ENCODE data around the gene INPPL1.
A peak's percentile ranks its signal among the peaks of the same experiment; 100 is the strongest.
"Not testable (repeated sequence)": the region's sequence is repeated elsewhere in the genome, so short reads cannot be mapped to it uniquely, and the experiment has no call there.

The INPPL1 gene

GRCh38 chr11:72224564-72225410 is at the start of gene INPPL1:
INPPL1 (plus strand) TSS chr11:72224767; CDS start chr11:72224985, 218 bp downstream.
- peak in 1 of 2 experiments; percentile 18 for DNase-seq

GRCh38 chr11:72177656-72178055 is 46.9 kb upstream of the INPPL1 start:
- no peak for DNase-seq

GRCh38 chr11:72179049-72179803 is 45.3 kb upstream of the INPPL1 start:
- DNase-seq: no peak

- no peak for DNase-seq
Observed at GRCh38 chr11:72179804-72180396, 44.7 kb upstream of the INPPL1 start.

- not testable (repeated sequence) for DNase-seq
Observed at GRCh38 chr11:72180892-72181552, 43.5 kb upstream of the INPPL1 start.

GRCh38 chr11:72181553-72181958 is 43.0 kb upstream of the INPPL1 start:
- DNase-seq: not testable (repeated sequence)

- DNase-seq: no peak
Observed at GRCh38 chr11:72188267-72188666, 36.3 kb upstream of the INPPL1 start.

GRCh38 chr11:72189455-72190250 is 34.9 kb upstream of the INPPL1 start:
- peak; percentile 53 to 79 for DNase-seq

GRCh38 chr11:72190631-72191071 is 33.9 kb upstream of the INPPL1 start:
- no peak for DNase-seq

DNA sequence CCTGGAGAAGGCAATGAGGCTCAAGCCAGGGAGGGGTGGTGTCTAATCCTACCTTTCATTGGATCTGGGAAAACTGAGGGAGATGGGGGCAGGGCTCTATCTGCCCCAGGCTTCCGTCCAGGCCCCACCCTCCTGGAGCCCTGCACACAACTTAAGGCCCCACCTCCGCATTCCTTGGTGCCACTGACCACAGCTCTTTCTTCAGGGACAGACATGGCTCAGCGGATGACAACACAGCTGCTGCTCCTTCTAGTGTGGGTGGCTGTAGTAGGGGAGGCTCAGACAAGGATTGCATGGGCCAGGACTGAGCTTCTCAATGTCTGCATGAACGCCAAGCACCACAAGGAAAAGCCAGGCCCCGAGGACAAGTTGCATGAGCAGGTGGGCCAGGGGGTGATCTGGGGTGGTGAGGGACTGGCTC is 32.6 kb upstream of the INPPL1 start, which contains the start of gene FOLR1:
FOLR1 (plus strand) TSS at position 180 of the 421 bp plus-strand sequence; CDS start at position 214, 34 bp downstream.
- no peak for DNase-seq

DNA sequence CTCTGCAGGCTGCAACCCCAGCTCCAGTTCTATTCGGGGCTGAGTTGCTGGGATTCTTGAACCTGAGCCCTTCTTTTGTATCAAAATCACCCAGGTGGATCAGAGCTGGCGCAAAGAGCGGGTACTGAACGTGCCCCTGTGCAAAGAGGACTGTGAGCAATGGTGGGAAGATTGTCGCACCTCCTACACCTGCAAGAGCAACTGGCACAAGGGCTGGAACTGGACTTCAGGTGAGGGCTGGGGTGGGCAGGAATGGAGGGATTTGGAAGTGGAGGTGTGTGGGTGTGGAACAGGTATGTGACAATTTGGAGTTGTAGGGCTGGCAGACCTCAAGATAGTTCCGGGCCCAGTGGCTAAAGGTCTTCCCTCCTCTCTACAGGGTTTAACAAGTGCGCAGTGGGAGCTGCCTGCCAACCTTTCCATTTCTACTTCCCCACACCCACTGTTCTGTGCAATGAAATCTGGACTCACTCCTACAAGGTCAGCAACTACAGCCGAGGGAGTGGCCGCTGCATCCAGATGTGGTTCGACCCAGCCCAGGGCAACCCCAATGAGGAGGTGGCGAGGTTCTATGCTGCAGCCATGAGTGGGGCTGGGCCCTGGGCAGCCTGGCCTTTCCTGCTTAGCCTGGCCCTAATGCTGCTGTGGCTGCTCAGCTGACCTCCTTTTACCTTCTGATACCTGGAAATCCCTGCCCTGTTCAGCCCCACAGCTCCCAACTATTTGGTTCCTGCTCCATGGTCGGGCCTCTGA is 28.9 kb upstream of the INPPL1 start:
- no peak for DNase-seq

DNA sequence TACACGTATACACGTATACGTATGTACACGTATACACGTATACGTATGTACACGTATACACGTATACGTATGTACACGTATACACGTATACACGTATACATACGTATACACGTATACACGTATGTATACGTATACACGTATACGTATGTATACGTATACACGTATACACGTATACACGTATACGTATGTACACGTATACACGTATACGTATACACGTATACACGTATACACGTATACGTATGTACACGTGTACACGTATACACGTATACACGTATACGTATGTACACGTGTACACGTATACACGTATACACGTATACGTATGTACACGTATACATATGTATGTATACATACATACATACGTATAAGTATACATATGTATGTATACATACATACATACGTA is 23.1 kb upstream of the INPPL1 start:
- DNase-seq: not testable (repeated sequence)

DNA sequence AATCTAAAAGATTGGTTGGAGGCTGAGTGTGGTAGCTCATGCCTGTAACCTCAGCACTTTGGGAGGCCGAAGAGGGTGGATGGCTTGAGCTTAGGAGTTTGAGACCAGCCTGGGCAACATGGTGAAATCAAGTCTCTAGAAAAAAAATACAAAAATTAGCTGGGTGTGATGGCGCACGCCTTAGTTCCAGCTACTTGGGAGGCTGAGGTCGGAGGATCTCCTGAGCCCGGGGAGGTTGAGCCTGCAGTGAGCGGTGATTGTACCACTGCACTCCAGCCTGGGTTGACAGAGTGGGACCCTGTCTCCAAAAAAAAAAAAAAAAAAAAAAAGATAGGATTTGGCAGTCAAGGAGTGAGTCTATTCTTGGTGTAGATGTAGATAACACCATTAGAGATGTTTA is 22.0 kb upstream of the INPPL1 start:
- no peak for DNase-seq

DNA sequence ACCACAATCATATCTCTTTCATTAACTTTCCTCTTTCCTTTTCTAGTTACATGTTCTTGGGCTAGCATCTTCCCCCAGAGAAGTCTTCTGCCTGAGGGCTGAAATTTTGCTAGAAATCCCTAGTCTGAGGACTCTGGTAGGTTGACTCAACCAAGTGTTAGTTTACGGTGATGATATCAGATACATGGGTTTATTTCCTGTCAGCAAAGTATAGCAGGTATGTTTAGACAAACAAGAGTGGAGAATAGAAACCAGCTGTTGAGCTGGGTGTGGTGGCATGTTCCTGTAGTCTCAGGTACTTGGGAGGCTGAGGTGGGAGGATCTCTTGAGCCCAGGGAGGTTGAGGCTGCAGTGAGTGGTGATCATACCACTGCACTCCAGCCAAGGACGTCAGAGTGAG is 21.4 kb upstream of the INPPL1 start:
- no peak for DNase-seq

- DNase-seq: no peak
Observed at GRCh38 chr11:72204886-72205285, 19.7 kb upstream of the INPPL1 start.

GRCh38 chr11:72206794-72207193 is 17.8 kb upstream of the INPPL1 start:
- not testable (repeated sequence) for DNase-seq

DNA sequence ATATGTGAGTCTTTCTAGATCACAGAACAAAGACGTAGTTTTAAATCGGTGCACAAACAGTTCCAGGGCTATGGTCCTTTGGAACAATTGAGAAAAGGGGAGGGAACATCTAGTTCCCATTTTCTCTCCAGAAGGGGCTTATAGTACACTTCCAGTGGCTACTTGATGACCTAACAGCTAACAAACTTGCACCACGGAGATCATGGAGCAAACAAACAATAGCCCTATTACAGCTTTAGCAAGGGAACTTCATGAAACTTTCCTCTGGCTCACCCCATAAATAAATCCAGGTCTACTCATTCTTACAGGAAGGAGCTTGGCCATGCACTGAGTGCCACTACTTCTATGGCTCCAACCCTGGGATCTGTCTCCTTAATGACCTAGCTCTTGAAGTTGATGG is 16.3 kb upstream of the INPPL1 start:
- DNase-seq: no peak

GRCh38 chr11:72209101-72209500 is 15.5 kb upstream of the INPPL1 start:
- DNase-seq: no peak

- DNase-seq: no peak
Observed at GRCh38 chr11:72216638-72217037, 7.9 kb upstream of the INPPL1 start, which contains the start of gene FOLR2. FOLR2 (plus strand) TSS chr11:72216794; CDS start chr11:72218585, 1,791 bp downstream.

DNA sequence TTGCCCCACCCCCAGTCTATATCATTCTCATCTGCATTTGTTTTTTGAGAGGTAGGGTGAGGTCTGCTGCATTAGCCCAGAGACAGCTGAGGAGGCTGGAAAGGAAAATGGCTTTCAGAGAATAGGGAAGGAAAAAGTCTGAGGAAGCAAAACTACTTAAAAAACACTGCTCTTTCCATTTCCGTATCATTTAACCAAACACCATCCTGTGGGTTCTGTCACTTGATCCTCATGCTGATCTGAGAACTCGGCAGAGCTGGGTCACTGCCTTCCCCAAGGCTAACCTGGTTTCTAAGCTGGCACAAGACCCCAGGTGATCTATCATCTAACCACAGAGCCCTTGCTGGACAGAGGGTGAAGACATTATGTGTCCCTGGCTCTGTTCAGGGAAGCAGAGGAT is 6.7 kb upstream of the INPPL1 start:
- no peak for DNase-seq

GRCh38 chr11:72218251-72218745 is 6.3 kb upstream of the INPPL1 start:
- no peak for DNase-seq
